ENCODE results near the gene COLEC11. TPM values are rescaled to one million over a fixed set of nuclear protein-coding genes. Genes with fewer than 3 reads are reported as not detected.
A peak's percentile ranks its signal among the peaks of the same experiment; 100 is the strongest.
"Not testable (repeated sequence)": the region's sequence is repeated elsewhere in the genome, so short reads cannot be mapped to it uniquely, and the experiment has no call there.

The COLEC11 gene
- total and polyA plus RNA-seq, 12 donors = 16.8 to 155 (median 69.3) TPM

- DNase-seq = peak in 1 of 7 donors; percentile 13
- Histone ChIP-seq H3K27me3 (no peaks in the 10 kb centered on the region), H3K4me3 (no peak overlapping the region), H3K9me3 (replicated peaks in 1 of 3) (no peaks in the 10 kb centered on the region), H3K4me1 (replicated peaks in 1 of 2) (peaks cover 4 to 34% of the 10 kb centered on the region in 2 donors), H3K27ac (no peak overlapping the region), H3K36me3 (replicated peaks in 1 of 2) (peaks cover 0 to 29% of the 10 kb centered on the region in 2 donors)
- intact Hi-C loops (cut with DNase I) = loop anchor here in 1 of 2 donors (5.0 kb wide), 1 partner anchor 57 kb away; the partner anchor contains the start of gene ADI1
- WGBS, 4 donors = 93 to 97% (median 95%) methylated on average over 11 of the region's 11 CpGs
- TF ChIP-seq POLR2A (IDR thresholded peaks at IDR 0.05) (no peak), CTCF (IDR thresholded peaks at IDR 0.05) (no peak)
Observed at GRCh38 chr2:3574155-3574554, 20.8 kb upstream of the COLEC11 start.

DNA sequence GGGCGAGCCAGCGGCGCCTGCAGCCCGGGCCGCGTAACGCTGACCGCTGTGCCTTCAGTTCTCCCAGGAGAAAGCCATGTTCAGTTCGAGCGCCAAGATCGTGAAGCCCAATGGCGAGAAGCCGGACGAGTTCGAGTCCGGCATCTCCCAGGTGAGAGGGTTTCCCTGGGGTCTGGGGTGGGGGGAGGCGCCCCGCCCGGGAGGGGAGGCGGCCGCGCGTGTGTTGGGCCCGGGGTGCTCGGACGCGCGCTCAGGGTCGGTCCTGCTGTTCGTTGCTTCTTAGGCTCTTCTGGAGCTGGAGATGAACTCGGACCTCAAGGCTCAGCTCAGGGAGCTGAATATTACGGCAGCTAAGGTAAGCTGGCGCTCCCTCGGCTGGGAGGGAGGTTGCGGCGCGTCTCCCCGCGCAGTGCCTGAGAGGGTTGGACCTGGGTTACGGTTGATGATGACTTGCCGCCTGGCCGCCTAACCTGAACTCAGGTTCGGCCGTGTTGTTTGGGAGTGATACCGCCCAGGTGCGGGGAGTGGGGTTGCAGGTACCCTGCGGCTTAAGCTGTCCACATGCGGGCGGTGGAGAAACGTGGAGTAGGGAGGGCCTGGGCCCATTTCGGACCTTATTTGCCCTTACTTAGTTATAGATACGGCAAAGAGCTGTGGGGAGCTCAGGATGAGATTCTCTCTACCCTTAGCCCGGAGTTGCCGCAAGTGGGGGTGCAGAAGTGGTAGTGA lies 19.2 kb upstream of the COLEC11 start:
- Histone ChIP-seq H3K4me3 (peak overlapping the region; percentile 52 to 94 (median 80)), H3K36me3 (replicated peaks in 1 of 2) (peaks cover 0 to 44% of the 10 kb centered on the region in 2 donors), H3K27me3 (no peaks in the 10 kb centered on the region), H3K4me1 (replicated peaks in 1 of 2) (peaks cover 4 to 38% of the 10 kb centered on the region in 2 donors), H3K9me3 (replicated peaks in 1 of 3) (no peaks in the 10 kb centered on the region), H3K27ac (peak overlapping the region; percentile 18 to 92 (median 87))
- 0 to 1% (median 1%) methylated on average over 14 to 54 of the region's 54 CpGs for WGBS, 4 donors
- no peak for TF ChIP-seq POLR2A (IDR thresholded peaks at IDR 0.05)
- TF ChIP-seq CTCF (IDR thresholded peaks at IDR 0.05) = no peak
- DNase-seq = peak in 6 of 7 donors; percentile 23 to 57 (median 29)
- intact Hi-C loops (cut with DNase I) = no loop called here

DNA sequence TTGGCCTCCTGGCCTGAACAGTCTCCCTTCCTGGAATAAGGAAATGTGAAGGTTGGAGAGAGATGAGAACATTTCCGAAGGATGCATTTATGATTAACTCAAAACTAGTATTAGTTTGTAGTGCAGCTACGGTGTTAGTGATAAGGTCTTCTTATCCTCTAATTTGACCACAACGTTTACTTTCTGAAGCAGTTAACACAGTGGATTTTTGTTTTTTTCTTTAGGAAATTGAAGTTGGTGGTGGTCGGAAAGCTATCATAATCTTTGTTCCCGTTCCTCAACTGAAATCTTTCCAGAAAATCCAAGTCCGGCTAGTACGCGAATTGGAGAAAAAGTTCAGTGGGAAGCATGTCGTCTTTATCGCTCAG lies 18.7 kb upstream of the COLEC11 start:
- intact Hi-C loops (cut with DNase I); H3K9me3 ChIP-seq (replicated peaks in 1 of 3); DNase-seq; H3K27me3 ChIP-seq: not testable (repeated sequence)
- Histone ChIP-seq H3K27ac (peak overlapping the region; percentile 18 to 92 (median 87)), H3K4me3 (peak overlapping the region; percentile 52 to 94 (median 80)), H3K36me3 (replicated peaks in 1 of 2) (peaks cover 0 to 50% of the 10 kb centered on the region in 2 donors), H3K4me1 (replicated peaks in 1 of 2) (peaks cover 4 to 38% of the 10 kb centered on the region in 2 donors)
- 51 to 64% (median 54%) methylated on average over 10 of the region's 10 CpGs for WGBS, 4 donors

- no peak for DNase-seq
- TF ChIP-seq POLR2A (IDR thresholded peaks at IDR 0.05) (no peak), CTCF (IDR thresholded peaks at IDR 0.05) (no peak)
- Histone ChIP-seq H3K27me3 (no peaks in the 10 kb centered on the region), H3K4me1 (replicated peaks in 1 of 2) (peaks cover 4 to 38% of the 10 kb centered on the region in 2 donors), H3K27ac (no peak overlapping the region), H3K9me3 (replicated peaks in 1 of 3) (no peaks in the 10 kb centered on the region), H3K4me3 (no peak overlapping the region), H3K36me3 (replicated peaks in 1 of 2) (peaks cover 0 to 58% of the 10 kb centered on the region in 2 donors)
- intact Hi-C loops (cut with DNase I) = no loop called here
- 64 to 76% (median 70%) methylated on average over 5 of the region's 5 CpGs for WGBS, 4 donors
Observed at GRCh38 chr2:3578987-3579386, 15.9 kb upstream of the COLEC11 start.

All from adrenal gland (tissue), 12 donors.